ENCODE measurements around the gene CRYGS. TPM values are rescaled to one million over a fixed set of nuclear protein-coding genes. Genes with fewer than 3 reads are reported as not detected.
A peak's percentile ranks its signal among the peaks of the same experiment; 100 is the strongest.

The CRYGS gene
- total RNA-seq, 2 experiments from 2014 or later: 1.4 to 2.6 TPM

DNA sequence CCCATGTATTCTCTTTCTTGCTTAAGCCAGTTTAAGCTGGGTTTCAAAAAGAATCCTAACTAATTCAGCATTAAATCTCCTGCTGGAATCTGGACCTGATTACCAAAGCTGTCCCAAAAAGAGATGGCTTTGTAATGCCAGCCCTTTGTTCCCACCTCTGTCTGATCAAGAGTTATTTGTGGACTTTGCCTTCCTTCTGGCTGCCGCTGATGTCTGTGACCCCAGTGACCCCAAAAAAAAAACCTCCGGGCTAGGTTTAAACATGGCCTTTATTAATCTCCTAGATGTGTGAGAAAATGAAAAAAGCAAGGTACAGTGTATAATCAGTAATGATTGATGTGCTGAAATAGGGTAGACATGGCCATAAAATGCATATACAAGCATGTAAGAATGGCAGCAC lies 20.7 kb downstream of the CRYGS start:
- no peak overlapping the region for H3K27ac Mint-ChIP-seq
- peaks cover 42% of the 10 kb centered on the region for H3K4me1 Mint-ChIP-seq (ENCODE audit: low read depth)
- H3K27me3 Mint-ChIP-seq: no peaks in the 10 kb centered on the region
- POLR2A ChIA-PET: no interaction called here
- H3K4me3 Mint-ChIP-seq: no peak overlapping the region
- peaks cover 5% of the 10 kb centered on the region for H3K36me3 Mint-ChIP-seq (ENCODE audit: low read depth)
- CTCF ChIA-PET: interaction anchor here (0.6 kb wide), 1 partner anchor 69 kb away, joined by 3 read pairs; no protein-coding TSS in a partner anchor
- DNase-seq (no peak), ATAC-seq (no peak)
- intact Hi-C loops (cut with micrococcal nuclease): no loop called here
- TF ChIP-seq, protein P1, sequence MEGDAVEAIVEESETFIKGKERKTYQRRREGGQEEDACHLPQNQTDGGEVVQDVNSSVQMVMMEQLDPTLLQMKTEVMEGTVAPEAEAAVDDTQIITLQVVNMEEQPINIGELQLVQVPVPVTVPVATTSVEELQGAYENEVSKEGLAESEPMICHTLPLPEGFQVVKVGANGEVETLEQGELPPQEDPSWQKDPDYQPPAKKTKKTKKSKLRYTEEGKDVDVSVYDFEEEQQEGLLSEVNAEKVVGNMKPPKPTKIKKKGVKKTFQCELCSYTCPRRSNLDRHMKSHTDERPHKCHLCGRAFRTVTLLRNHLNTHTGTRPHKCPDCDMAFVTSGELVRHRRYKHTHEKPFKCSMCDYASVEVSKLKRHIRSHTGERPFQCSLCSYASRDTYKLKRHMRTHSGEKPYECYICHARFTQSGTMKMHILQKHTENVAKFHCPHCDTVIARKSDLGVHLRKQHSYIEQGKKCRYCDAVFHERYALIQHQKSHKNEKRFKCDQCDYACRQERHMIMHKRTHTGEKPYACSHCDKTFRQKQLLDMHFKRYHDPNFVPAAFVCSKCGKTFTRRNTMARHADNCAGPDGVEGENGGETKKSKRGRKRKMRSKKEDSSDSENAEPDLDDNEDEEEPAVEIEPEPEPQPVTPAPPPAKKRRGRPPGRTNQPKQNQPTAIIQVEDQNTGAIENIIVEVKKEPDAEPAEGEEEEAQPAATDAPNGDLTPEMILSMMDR (IDR thresholded peaks at IDR 0.05): no peak
- H3K9me3 Mint-ChIP-seq: no peaks in the 10 kb centered on the region

DNA sequence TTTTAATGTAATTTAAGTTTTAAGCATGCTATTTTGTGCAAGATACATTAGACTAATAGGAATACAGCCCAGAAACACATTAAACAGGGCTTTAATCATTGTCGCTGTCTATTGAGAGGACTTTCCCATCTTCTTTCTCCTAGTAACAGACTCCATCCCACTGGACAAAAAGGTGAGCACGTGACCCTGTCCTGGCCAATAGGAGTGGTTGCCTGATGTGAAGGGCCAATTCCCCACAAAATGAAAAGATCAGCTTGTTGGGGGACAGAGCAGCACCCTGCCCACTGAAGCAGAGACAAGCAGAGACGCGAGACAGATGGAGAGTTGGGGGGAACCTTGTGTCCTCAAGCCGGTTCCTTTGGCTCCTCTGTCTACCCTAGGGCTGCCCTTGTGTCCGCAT lies 21.2 kb downstream of the CRYGS start:
- ATAC-seq (no peak), DNase-seq (no peak)
- Mint-ChIP-seq H3K4me1 (ENCODE audit: low read depth) (peaks cover 46% of the 10 kb centered on the region), H3K9me3 (no peaks in the 10 kb centered on the region), H3K27me3 (no peaks in the 10 kb centered on the region), H3K36me3 (ENCODE audit: low read depth) (peaks cover 3% of the 10 kb centered on the region), H3K4me3 (no peak overlapping the region), H3K27ac (no peak overlapping the region)
- TF ChIP-seq, protein P1 (IDR thresholded peaks at IDR 0.05): no peak
- ChIA-PET CTCF (no interaction called here), POLR2A (no interaction called here)
- intact Hi-C loops (cut with micrococcal nuclease): no loop called here

DNA sequence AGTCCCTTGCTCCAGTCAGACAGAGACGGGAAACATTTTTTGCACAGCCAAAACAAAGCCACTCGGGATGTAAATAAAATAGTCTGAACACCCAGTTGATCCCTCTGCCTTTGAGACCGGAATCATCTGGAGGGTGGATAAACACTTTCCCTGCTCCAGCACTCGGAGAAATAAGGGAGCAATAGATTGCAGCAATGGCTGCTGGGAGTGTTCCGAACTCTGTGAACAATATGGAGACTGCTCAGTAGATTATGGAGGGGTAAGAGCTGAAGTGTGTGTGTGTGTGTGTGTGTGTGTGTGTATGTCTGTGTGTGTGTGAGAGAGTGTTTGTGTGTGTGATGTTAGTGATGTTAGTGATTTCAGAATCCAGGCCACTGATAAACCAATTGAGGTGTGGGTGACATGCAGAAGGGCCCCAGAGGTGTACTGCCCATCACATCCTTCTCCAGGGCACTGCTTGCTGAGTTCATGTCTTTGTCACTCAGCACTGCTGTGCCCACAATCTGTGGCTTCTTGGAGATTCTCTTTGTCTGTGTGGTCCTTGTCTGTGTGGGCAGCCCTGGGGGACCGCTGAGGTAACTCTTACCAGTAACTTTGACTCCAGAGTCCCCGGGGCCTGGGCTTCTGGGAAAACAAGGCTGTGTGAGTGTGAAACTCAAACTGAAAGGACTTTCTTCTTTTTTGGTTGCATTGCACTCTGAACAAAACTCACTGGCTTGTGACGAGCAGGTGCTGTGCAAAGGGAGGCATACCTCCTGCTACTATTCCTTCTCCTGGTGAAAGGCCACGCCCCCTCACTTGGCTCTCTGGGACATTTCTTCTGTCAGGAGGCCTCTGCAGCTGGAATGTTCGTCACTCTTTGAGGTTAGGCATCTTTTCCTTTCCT lies 23.0 kb downstream of the CRYGS start:
- H3K4me1 Mint-ChIP-seq (ENCODE audit: low read depth): peaks cover 54% of the 10 kb centered on the region
- H3K27me3 Mint-ChIP-seq: no peaks in the 10 kb centered on the region
- H3K36me3 Mint-ChIP-seq (ENCODE audit: low read depth): peaks cover 3% of the 10 kb centered on the region
- POLR2A ChIA-PET: interaction anchor here (1.5 to 3.8 kb wide), 2 partner anchors 12 to 114 kb away, joined by 3 to 32 read pairs; no protein-coding TSS in a partner anchor
- TF ChIP-seq, protein P1 (IDR thresholded peaks at IDR 0.05): no peak
- intact Hi-C loops (cut with micrococcal nuclease): no loop called here
- CTCF ChIA-PET: interaction anchor here (1.6 to 5.9 kb wide), 2 partner anchors 16 to 109 kb away, joined by 3 to 82 read pairs; no protein-coding TSS in a partner anchor
- H3K27ac Mint-ChIP-seq: peak overlapping the region; percentile 11
- no peak overlapping the region for H3K4me3 Mint-ChIP-seq
- DNase-seq (peak; percentile 78), ATAC-seq (peak; percentile 53)
- H3K9me3 Mint-ChIP-seq: peaks cover 4% of the 10 kb centered on the region

DNA sequence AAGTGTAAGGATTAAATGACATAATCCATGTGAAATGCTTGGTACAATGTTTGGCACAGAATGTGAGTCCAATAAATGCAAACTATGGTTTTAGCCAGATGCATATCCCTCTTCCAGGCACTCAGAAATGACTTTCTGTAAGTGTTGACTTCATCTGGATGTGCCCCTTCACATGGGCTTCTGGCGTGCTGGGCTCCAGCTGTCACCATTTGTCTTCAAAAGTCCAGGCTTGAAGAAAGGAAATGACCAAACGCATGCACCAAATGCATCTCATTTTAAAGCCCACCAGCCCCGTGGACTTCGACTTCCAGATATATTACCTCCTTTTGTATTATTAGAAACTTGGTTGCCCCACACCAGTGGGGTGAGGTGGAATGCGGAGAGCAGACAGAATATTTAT lies 23.7 kb downstream of the CRYGS start:
- no peak for ATAC-seq
- Mint-ChIP-seq H3K36me3 (ENCODE audit: low read depth) (peaks cover 3% of the 10 kb centered on the region), H3K27ac (no peak overlapping the region), H3K9me3 (peaks cover 4% of the 10 kb centered on the region), H3K4me1 (ENCODE audit: low read depth) (peaks cover 62% of the 10 kb centered on the region), H3K4me3 (no peak overlapping the region), H3K27me3 (no peaks in the 10 kb centered on the region)
- CTCF ChIA-PET: interaction anchor here (0.8 to 5.9 kb wide), 4 partner anchors 8 to 108 kb away, joined by 3 to 82 read pairs (median 10); no protein-coding TSS in a partner anchor
- TF ChIP-seq, protein P1 (IDR thresholded peaks at IDR 0.05): no peak
- no peak for DNase-seq
- POLR2A ChIA-PET: interaction anchor here (1.0 to 3.8 kb wide), 5 partner anchors 13 to 264 kb away, joined by 3 to 32 read pairs (median 3); no protein-coding TSS in a partner anchor
- intact Hi-C loops (cut with micrococcal nuclease): no loop called here
